DMS114 treated with DMSO at 0.1 percent for 48 hours (cell line): Measurements from ENCODE around the gene AK5.
"Not testable (repeated sequence)": the region's sequence is repeated elsewhere in the genome, so short reads cannot be mapped to it uniquely, and the experiment has no call there.

Experiments
- DNase-seq: peaks from one replicate; lab custom pipeline; 2025; ENCODE audit not compliant: unreplicated experiment; lab: John Stamatoyannopoulos, UW

The AK5 gene

GRCh38 chr1:77398152-77398551 lies 116.3 kb downstream of the AK5 start:
- no peak for DNase-seq

- no peak for DNase-seq
These were observed 117.6 kb downstream of the AK5 start for GRCh38 chr1:77399250-77400086.

GRCh38 chr1:77400781-77401180 lies 119.0 kb downstream of the AK5 start:
- DNase-seq, result no peak

DNA sequence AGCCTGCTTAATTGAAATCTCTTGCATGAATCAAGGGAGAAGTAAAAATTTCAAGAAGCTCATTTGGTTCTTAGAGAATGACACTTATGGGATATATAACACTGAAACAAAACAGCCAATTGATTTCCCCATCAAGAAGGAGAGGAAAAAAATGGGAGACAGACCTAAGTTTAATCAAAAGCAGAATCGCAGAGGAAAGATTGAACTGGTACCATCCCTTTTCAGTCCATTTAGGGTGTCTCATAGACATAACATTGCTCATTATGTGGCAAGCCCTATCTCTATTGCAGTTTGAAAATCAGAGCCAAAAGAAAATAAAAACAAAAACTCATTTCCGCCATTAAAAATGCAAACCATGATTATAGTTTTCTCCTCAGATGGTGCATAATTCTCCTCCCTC lies 119.6 kb downstream of the AK5 start:
- DNase-seq, result no peak

- DNase-seq, result no peak
These were observed 123.4 kb downstream of the AK5 start for GRCh38 chr1:77405186-77405585.

- no peak for DNase-seq
These were observed 124.8 kb downstream of the AK5 start for GRCh38 chr1:77406661-77407060.

DNA sequence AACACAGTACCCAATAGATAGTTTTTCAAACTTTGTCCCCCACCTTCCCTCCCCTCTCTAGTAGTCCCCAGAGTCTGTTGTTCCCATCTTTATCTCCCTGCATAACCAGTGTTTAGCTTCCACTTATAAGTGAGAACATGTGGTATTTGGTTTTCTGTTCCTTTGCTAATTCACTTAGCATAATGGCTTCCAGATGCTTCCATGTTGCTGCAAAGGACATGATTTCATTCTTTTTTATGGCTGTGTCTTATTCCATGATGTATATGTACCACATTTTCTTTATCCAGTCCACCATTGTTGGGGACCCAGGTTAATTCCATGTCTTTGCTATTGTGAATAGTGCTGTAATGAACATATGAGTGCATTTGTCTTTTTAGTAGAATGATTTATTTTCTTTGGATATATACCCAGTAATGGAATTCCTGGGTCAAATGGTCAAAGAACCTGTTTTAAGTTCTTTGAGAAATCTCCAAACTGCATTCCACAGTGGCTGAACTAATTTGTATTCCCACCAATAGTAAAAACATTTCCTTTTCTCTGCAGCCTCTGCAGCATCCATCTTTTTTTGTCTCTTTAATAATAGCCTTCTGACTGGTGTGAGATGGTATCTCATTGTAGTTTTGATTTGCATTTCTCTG lies 126.0 kb downstream of the AK5 start:
- DNase-seq, result no peak

DNA sequence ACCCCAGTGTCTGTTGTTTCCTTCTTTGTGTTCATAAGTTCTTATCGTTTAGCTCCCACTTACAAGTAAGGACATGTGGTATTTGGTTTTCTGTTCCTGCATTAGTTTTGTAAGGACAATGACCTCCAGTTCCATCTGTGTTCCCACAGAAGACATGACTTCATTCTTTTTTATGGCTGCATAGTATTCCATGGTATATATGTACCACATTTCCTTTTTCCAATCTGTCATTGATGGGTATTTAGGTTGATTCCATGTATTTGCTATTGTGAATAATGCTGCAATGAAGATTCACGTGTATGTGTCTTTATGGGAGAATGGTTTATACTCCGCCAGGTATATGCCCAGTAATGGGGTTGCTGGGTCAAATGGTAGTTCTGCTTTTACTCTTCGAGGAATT lies 127.1 kb downstream of the AK5 start:
- not testable (repeated sequence) for DNase-seq

GRCh38 chr1:77412069-77412819 lies 130.4 kb downstream of the AK5 start:
- DNase-seq, result no peak

- no peak for DNase-seq
These were observed 131.2 kb downstream of the AK5 start for GRCh38 chr1:77412820-77413530.

- DNase-seq, result no peak
These were observed 131.9 kb downstream of the AK5 start for GRCh38 chr1:77413541-77414335.

DNA sequence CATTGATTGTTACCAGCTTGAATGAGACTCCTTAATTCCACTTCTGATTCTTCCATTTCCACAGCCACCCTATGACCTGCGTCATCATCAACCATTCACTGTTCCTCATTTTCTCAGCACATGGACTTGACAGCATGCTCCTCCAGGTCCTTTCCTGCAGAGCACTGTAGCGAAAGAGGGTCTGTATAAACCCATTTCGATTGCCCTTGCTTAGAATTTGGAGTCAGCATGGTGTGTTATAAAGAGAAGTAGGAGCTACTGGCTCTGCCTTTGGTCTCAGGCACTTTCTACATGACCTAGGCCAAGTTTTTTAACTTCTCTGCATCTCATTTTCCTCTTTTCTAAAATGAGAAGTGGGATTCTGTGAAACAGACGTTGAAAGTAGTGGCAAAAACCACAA lies 133.8 kb downstream of the AK5 start:
- no peak for DNase-seq

DNA sequence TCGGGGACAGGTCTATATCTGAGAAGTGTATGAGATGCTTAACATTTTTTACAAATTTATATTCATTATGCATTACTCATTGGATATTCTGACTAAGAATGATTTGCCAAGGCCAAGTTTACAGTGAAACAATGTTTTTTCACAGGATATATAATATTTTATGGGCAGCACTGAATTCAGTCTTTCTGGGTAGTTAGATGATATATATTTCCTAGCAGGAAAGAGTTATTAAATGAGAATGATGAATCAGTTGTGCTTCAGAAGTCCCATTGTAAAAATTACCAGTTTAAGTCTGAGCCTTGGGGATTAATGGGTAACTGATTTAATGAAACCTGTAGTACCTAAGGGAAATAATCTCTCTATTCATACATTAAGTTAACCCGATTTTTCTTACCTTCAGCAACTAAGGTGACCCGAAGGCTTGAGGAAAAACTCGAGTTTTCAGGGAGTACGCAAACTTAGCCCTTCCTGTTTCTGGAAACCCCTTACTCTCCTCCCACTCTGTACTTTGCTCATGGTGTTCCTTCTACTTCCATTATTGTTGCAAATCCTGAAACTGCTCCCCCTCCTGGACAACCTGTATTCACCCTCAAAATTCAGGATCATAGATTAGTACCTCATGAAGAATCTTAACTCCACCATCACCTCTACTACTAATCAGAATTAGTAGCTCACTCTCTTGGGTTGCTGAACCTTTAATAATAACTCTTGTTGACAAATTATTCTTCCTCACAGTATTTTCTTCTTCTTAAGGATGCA lies 135.1 kb downstream of the AK5 start:
- DNase-seq, result no peak

DNA sequence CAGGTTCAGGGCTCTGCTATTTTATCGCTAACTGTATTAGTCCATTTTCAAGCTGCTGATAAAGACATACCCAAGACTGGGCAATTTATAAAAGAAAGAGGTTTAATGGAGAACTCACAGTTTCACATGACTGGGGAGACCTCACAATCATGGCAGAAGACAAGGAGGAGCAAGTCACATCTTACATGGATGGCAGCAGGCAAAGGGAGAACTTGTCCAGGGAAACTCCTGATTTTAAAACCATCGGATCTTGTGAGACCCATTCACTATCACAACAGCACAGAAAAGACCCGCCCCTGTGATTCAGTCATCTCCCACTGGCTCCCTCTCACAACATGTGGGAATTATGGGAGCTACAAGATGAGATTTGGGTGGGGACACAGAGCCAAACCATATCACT lies 136.2 kb downstream of the AK5 start:
- DNase-seq, result not testable (repeated sequence)

- DNase-seq, result no peak
These were observed 139.8 kb downstream of the AK5 start for GRCh38 chr1:77421504-77422233.

- no peak for DNase-seq
These were observed 142.4 kb downstream of the AK5 start for GRCh38 chr1:77424236-77424635.

GRCh38 chr1:77428068-77428467 lies 146.2 kb downstream of the AK5 start:
- DNase-seq, result no peak

GRCh38 chr1:77430966-77431690 lies 149.3 kb downstream of the AK5 start:
- DNase-seq, result no peak
